ENCODE measurements around the gene DAGLA.
A peak's percentile ranks its signal among the peaks of the same experiment; 100 is the strongest.

Gene DAGLA

GRCh38 chr11:61690706-61691379, 10.7 kb downstream of the DAGLA start:
- no peak for DNase-seq (ENCODE audit: low read depth in 2 of 2)

GRCh38 chr11:61691380-61692156, 11.4 kb downstream of the DAGLA start:
- DNase-seq (ENCODE audit: low read depth in 2 of 2): no peak

GRCh38 chr11:61693922-61694601, 13.9 kb downstream of the DAGLA start:
- DNase-seq (ENCODE audit: low read depth in 2 of 2): no peak

GRCh38 chr11:61694602-61694939, 14.4 kb downstream of the DAGLA start:
- no peak for DNase-seq (ENCODE audit: low read depth in 2 of 2)

GRCh38 chr11:61694946-61695706, 14.9 kb downstream of the DAGLA start:
- DNase-seq (ENCODE audit: low read depth in 2 of 2): no peak

- peak; percentile 92 to 94 for DNase-seq (ENCODE audit: low read depth in 2 of 2)
Measured at GRCh38 chr11:61695917-61696316, 15.7 kb downstream of the DAGLA start.

GRCh38 chr11:61696602-61697001, 16.4 kb downstream of the DAGLA start:
- DNase-seq (ENCODE audit: low read depth in 2 of 2): no peak

- DNase-seq (ENCODE audit: low read depth in 2 of 2): no peak
Measured at GRCh38 chr11:61697078-61697502, 16.9 kb downstream of the DAGLA start.

GRCh38 chr11:61697764-61698163, 17.6 kb downstream of the DAGLA start:
- DNase-seq (ENCODE audit: low read depth in 2 of 2): no peak

GRCh38 chr11:61698173-61698948, 18.2 kb downstream of the DAGLA start:
- no peak for DNase-seq (ENCODE audit: low read depth in 2 of 2)

GRCh38 chr11:61699737-61700160, 19.6 kb downstream of the DAGLA start:
- no peak for DNase-seq (ENCODE audit: low read depth in 2 of 2)

- no peak for DNase-seq (ENCODE audit: low read depth in 2 of 2)
Measured at GRCh38 chr11:61700212-61700611, 20.0 kb downstream of the DAGLA start.

- no peak for DNase-seq (ENCODE audit: low read depth in 2 of 2)
Measured at GRCh38 chr11:61700720-61701119, 20.5 kb downstream of the DAGLA start.

GRCh38 chr11:61701242-61701886, 21.2 kb downstream of the DAGLA start:
- DNase-seq (ENCODE audit: low read depth in 2 of 2): no peak

- no peak for DNase-seq (ENCODE audit: low read depth in 2 of 2)
Measured at GRCh38 chr11:61702701-61703312, 22.6 kb downstream of the DAGLA start.

- DNase-seq (ENCODE audit: low read depth in 2 of 2): no peak
Measured at GRCh38 chr11:61704838-61705237, 24.6 kb downstream of the DAGLA start.

GRCh38 chr11:61706452-61707400, 26.5 kb downstream of the DAGLA start:
- no peak for DNase-seq (ENCODE audit: low read depth in 2 of 2)

- DNase-seq (ENCODE audit: low read depth in 2 of 2): no peak
Measured at GRCh38 chr11:61707574-61707973, 27.4 kb downstream of the DAGLA start.

- DNase-seq (ENCODE audit: low read depth in 2 of 2): no peak
Measured at GRCh38 chr11:61709110-61709509, 28.9 kb downstream of the DAGLA start.
